Type B pancreatic cell (in vitro differentiated cells): ENCODE results near the gene UBAC2. TPM values are rescaled to one million over a fixed set of nuclear protein-coding genes. Genes with fewer than 3 reads are reported as not detected.
A peak's percentile ranks its signal among the peaks of the same experiment; 100 is the strongest.

Source experiments
- DNase-seq: peaks from one replicate; pipeline ENCODE4 v3.0.0; 2021; ENCODE audit warnings: mixed read lengths; ENCODE audit not compliant: unreplicated experiment; ENCODE audit errors: extremely low spot score
- H3K27ac Mint-ChIP-seq: 2 replicates; pipeline ENCODE4 v1.8.0; 2021; ENCODE audit warnings: mild to moderate bottlenecking, mixed read lengths
- H3K27me3 Mint-ChIP-seq: 2 replicates; pipeline ENCODE4 v1.8.0; 2021; ENCODE audit warnings: mixed read lengths
- H3K36me3 Mint-ChIP-seq: 2 replicates; pipeline ENCODE4 v1.8.0; 2021; ENCODE audit warnings: mixed read lengths
- H3K4me1 Mint-ChIP-seq: one replicate; pipeline ENCODE4 v1.8.0; 2021; ENCODE audit warnings: mixed read lengths; ENCODE audit not compliant: unreplicated experiment
- H3K4me3 Mint-ChIP-seq: 2 replicates; pipeline ENCODE4 v1.8.0; 2021; ENCODE audit warnings: mild to moderate bottlenecking, mixed read lengths
- H3K9me3 Mint-ChIP-seq: 2 replicates; pipeline ENCODE4 v1.8.0; 2021; ENCODE audit warnings: mixed read lengths
- CTCF ChIP-seq: fragments of 200-600 bp; sonication (generic); conservative IDR thresholded peaks from 2 replicates; pipeline ENCODE4 v1.5.0; 2021; ENCODE audit warnings: antibody characterized with exemption, mild to moderate bottlenecking
- total RNA-seq: library from RNA; stranded (reverse); gene quantifications from 2 replicates; pipeline ENCODE4 v1.2.1, GENCODE V29; 2021; ENCODE audit warnings: low replicate concordance

Gene UBAC2
- total RNA-seq, 1 donor from 2014 or later, result 66.0 TPM

GRCh38 chr13:99268822-99269221, 68.2 kb downstream of the UBAC2 start:
- H3K36me3 Mint-ChIP-seq, result peaks cover 12% of the 10 kb centered on the region
- TF ChIP-seq CTCF, result no peak
- no peaks in the 10 kb centered on the region for H3K9me3 Mint-ChIP-seq
- no peak overlapping the region for H3K4me3 Mint-ChIP-seq
- H3K4me1 Mint-ChIP-seq, result peaks cover 10% of the 10 kb centered on the region
- DNase-seq, result no peak
- H3K27me3 Mint-ChIP-seq, result no peaks in the 10 kb centered on the region
- no peak overlapping the region for H3K27ac Mint-ChIP-seq

- Mint-ChIP-seq H3K9me3 (no peaks in the 10 kb centered on the region), H3K27ac (no peak overlapping the region), H3K4me1 (peaks cover 10% of the 10 kb centered on the region), H3K36me3 (peaks cover 12% of the 10 kb centered on the region), H3K4me3 (no peak overlapping the region), H3K27me3 (no peaks in the 10 kb centered on the region)
- peak; percentile 76 for TF ChIP-seq CTCF
- DNase-seq, result no peak
These were observed 69.1 kb downstream of the UBAC2 start for GRCh38 chr13:99269627-99270241.

GRCh38 chr13:99270518-99270917, 69.9 kb downstream of the UBAC2 start:
- Mint-ChIP-seq H3K4me1 (peaks cover 4% of the 10 kb centered on the region), H3K27ac (no peak overlapping the region), H3K36me3 (peaks cover 16% of the 10 kb centered on the region), H3K4me3 (no peak overlapping the region), H3K9me3 (no peaks in the 10 kb centered on the region), H3K27me3 (no peaks in the 10 kb centered on the region)
- no peak for DNase-seq
- TF ChIP-seq CTCF, result no peak

- no peaks in the 10 kb centered on the region for H3K4me1 Mint-ChIP-seq
- no peak overlapping the region for H3K27ac Mint-ChIP-seq
- H3K36me3 Mint-ChIP-seq, result peaks cover 16% of the 10 kb centered on the region
- TF ChIP-seq CTCF, result no peak
- no peaks in the 10 kb centered on the region for H3K27me3 Mint-ChIP-seq
- H3K9me3 Mint-ChIP-seq, result no peaks in the 10 kb centered on the region
- H3K4me3 Mint-ChIP-seq, result no peak overlapping the region
- no peak for DNase-seq
These were observed 70.6 kb downstream of the UBAC2 start for GRCh38 chr13:99271249-99271648.

GRCh38 chr13:99272481-99272880, 71.8 kb downstream of the UBAC2 start:
- H3K4me1 Mint-ChIP-seq, result no peaks in the 10 kb centered on the region
- H3K4me3 Mint-ChIP-seq, result no peak overlapping the region
- DNase-seq, result no peak
- H3K27me3 Mint-ChIP-seq, result no peaks in the 10 kb centered on the region
- TF ChIP-seq CTCF, result no peak
- H3K36me3 Mint-ChIP-seq, result peaks cover 16% of the 10 kb centered on the region
- no peak overlapping the region for H3K27ac Mint-ChIP-seq
- H3K9me3 Mint-ChIP-seq, result no peaks in the 10 kb centered on the region

GRCh38 chr13:99273128-99273527, 72.5 kb downstream of the UBAC2 start:
- no peaks in the 10 kb centered on the region for H3K9me3 Mint-ChIP-seq
- no peak for TF ChIP-seq CTCF
- H3K27me3 Mint-ChIP-seq, result no peaks in the 10 kb centered on the region
- DNase-seq, result no peak
- H3K27ac Mint-ChIP-seq, result no peak overlapping the region
- H3K4me1 Mint-ChIP-seq, result no peaks in the 10 kb centered on the region
- no peak overlapping the region for H3K4me3 Mint-ChIP-seq
- peaks cover 16% of the 10 kb centered on the region for H3K36me3 Mint-ChIP-seq
